NB4 (cell line): Measurements from ENCODE around the gene ANKRD33B.

Experiments used
- MAX ChIP-seq: IDR thresholded peaks from 2 replicates; pipeline ENCODE4 v1.6.1; 2011; ENCODE audit warnings: low read depth, low read length
- MYC ChIP-seq: IDR thresholded peaks from 2 replicates; pipeline ENCODE4 v1.6.1; 2011; ENCODE audit warnings: low read depth, low read length
- POLR2A ChIP-seq: IDR thresholded peaks from 2 replicates; pipeline ENCODE4 v1.6.1; 2011; ENCODE audit warnings: mild to moderate bottlenecking; ENCODE audit not compliant: insufficient read length; ENCODE audit errors: extremely low read depth
- TF ChIP-seq, protein P1 (sequence below): IDR thresholded peaks from one replicate; pipeline ENCODE4 v1.5.1; 2012; ENCODE audit warnings: low read depth, low read length

- TF ChIP-seq, protein P1, sequence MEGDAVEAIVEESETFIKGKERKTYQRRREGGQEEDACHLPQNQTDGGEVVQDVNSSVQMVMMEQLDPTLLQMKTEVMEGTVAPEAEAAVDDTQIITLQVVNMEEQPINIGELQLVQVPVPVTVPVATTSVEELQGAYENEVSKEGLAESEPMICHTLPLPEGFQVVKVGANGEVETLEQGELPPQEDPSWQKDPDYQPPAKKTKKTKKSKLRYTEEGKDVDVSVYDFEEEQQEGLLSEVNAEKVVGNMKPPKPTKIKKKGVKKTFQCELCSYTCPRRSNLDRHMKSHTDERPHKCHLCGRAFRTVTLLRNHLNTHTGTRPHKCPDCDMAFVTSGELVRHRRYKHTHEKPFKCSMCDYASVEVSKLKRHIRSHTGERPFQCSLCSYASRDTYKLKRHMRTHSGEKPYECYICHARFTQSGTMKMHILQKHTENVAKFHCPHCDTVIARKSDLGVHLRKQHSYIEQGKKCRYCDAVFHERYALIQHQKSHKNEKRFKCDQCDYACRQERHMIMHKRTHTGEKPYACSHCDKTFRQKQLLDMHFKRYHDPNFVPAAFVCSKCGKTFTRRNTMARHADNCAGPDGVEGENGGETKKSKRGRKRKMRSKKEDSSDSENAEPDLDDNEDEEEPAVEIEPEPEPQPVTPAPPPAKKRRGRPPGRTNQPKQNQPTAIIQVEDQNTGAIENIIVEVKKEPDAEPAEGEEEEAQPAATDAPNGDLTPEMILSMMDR, result no peak
- no peak for TF ChIP-seq POLR2A
- TF ChIP-seq MYC, result no peak
- TF ChIP-seq MAX, result no peak
Measured at GRCh38 chr5:10619649-10620048, 55.8 kb downstream of the ANKRD33B start.
